Subcutaneous preadipocyte (primary cell): ENCODE results near the gene RTN4RL2. TPM values are rescaled to one million over a fixed set of nuclear protein-coding genes. Genes with fewer than 3 reads are reported as not detected.

ENCODE experiments used
- small RNA-seq: library from RNA; depleted of rRNA; stranded (forward); fragments of <200 nt; gene quantifications from one replicate; pipeline ENCODE3, GENCODE V24; 2012
- total RNA-seq: library from RNA; depleted of rRNA; stranded (reverse); fragments of >200 nt; gene quantifications from 2 replicates; pipeline ENCODE4 v1.2.3, GENCODE V29; 2012

Gene RTN4RL2
- total RNA-seq: 0.39 and 1.5 TPM in 2 replicates

GRCh38 chr11:57460022-57460757 is at the start of gene RTN4RL2:
Gene RTN4RL2 (plus strand): TSS chr11:57460528. CDS start chr11:57460866, 338 bp downstream.

DNA sequence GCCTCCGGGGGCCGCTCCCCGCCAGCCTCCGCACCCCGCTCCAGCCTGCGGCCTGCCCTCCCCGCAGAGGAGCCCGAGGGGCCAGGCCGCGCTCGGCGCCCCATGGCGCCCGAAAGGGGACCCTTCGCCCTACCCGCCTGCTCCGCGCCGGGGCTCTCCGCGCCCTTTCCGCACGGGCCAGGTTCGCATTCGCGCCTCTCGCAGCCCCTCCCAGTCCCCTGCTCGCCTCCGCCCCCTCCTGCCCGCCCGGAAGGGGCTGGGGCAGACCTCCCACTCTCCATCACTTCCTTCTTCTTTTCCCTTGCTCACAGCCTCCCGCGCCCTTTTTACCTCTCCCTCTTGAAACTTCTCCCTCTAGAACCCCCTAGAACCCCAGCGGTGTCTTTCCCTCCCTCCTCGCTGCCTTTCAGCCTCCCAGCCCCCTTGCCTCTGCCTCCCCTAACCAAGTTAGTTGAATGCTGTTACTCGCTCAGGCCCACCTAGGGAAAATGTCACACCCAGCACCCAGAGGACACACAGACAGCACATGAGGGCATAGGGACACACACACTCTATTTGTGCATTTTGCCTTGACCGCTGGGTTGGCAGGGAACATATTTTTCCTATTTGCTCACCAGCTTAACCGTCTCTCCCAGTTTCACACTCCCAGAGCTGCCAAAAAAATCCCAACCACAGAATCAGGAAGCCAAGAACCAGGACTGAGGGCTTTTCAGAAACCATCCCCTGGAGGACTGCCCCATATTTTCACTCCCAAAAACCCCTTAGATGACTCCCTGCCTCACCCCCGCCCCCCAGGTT is 33.2 kb upstream of the RTN4RL2 start, which contains the start of gene SLC43A3:
Gene SLC43A3 (minus strand): TSS at position 193 of the 798 bp plus-strand sequence. CDS start 949 bp downstream, outside the sequence.

DNA sequence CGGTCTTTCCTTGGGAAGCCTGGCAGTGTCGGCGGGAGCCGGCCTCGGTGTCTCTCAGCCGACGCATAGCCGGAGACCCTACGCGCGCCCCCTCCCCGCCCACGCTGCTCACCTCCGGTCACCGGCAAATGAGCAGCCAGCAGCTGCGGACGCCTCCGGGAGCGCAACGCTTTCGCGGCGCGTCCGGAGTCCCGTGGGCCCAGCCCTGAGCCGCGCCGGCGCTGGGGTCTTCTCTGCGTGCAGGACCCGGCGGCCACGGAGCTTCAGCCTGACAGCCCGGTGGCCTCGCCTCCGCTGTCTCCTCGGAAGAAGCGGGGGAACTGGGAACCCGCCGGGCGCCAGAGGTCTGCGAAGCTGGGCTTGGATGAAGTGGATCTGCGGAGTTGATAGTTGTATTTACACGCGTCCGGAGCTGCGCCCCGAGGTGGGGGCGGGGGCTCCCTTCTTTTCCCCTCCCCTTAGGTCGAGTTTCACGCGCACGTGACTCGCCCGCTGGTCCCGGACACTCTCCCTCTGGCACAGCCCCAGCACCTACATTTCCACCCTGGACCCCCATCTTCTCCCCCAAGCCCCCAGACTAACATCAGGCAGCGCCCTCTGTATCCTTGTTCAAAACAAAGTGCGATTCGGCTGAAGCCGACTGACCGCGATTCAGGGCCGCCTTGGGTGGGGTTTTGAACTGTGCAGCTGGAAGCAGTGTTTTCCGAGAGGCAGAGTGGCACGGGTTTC is 55.2 kb downstream of the RTN4RL2 start, which contains the start of gene SLC43A1:
Gene SLC43A1 (minus strand): TSS at position 371 of the 729 bp plus-strand sequence. CDS start 1,591 bp downstream, outside the sequence.

Small RNAs within 50 kb of the gene (small RNA-seq; reads per million reads assigned to genes)
- not detected for gene RNA5SP341

Other genes starting within 250 kb of the RTN4RL2 start
- gene APLNR, start 223.3 kb upstream of the RTN4RL2 start, total RNA-seq: not detected in 2 replicates
- 72.5 and 73.9 TPM in 2 replicates for gene TNKS1BP1, start 135.6 kb upstream of the RTN4RL2 start, total RNA-seq
- gene SSRP1, start 124.6 kb upstream of the RTN4RL2 start, total RNA-seq: 82.7 and 106 TPM in 2 replicates
- not detected in 2 replicates for gene P2RX3, start 122.2 kb upstream of the RTN4RL2 start, total RNA-seq
- not detected in 2 replicates for gene PRG3, start 79.4 kb upstream of the RTN4RL2 start, total RNA-seq
- not detected in 2 replicates for gene PRG2, start 69.9 kb upstream of the RTN4RL2 start, total RNA-seq
- 172 and 210 TPM in 2 replicates for gene SLC43A3, start 33.4 kb upstream of the RTN4RL2 start, total RNA-seq
- gene SLC43A1, start 55.2 kb downstream of the RTN4RL2 start, total RNA-seq: 24.6 and 27.4 TPM in 2 replicates
- 30.9 and 33.4 TPM in 2 replicates for gene TIMM10, start 70.2 kb downstream of the RTN4RL2 start, total RNA-seq
- gene SMTNL1, start 77.1 kb downstream of the RTN4RL2 start, total RNA-seq: not detected in 2 replicates
- gene UBE2L6, start 107.1 kb downstream of the RTN4RL2 start, total RNA-seq: 53.0 and 104 TPM in 2 replicates
- gene SERPING1, start 137.2 kb downstream of the RTN4RL2 start, total RNA-seq: 6.5 and 48.9 TPM in 2 replicates
- gene YPEL4, start 189.4 kb downstream of the RTN4RL2 start, total RNA-seq: 0.39 and 0.73 TPM in 2 replicates
- gene CLP1, start 197.2 kb downstream of the RTN4RL2 start, total RNA-seq: 17.6 and 20.9 TPM in 2 replicates
- 38.2 and 56.1 TPM in 2 replicates for gene ZDHHC5, start 207.6 kb downstream of the RTN4RL2 start, total RNA-seq